ENCODE measurements around the gene HSPA12A. TPM values are rescaled to one million over a fixed set of nuclear protein-coding genes. Genes with fewer than 3 reads are reported as not detected.

HSPA12A gene
- total and polyA plus RNA-seq, 7 donors, result 1.4 to 17.4 (median 12.3) TPM

GRCh38 chr10:116625845-116626244 is 116.5 kb downstream of the HSPA12A start:
- H3K4me3 ChIP-seq, result no peak overlapping the region
- H3K36me3 ChIP-seq, result no peaks in the 10 kb centered on the region
- no peak for DNase-seq
- peaks cover 0 to 25% (median 17%) of the 10 kb centered on the region in 3 donors for H3K27me3 ChIP-seq
- no peak overlapping the region for H3K27ac ChIP-seq
- TF ChIP-seq POLR2AphosphoS5 (IDR thresholded peaks at IDR 0.05), result no peak
- 86 to 92% methylated on average over 7 of the region's 7 CpGs for whole genome bisulfite sequencing, 2 donors
- H3K4me1 ChIP-seq, result peaks cover 0 to 8% (median 4%) of the 10 kb centered on the region in 4 donors
- no peaks in the 10 kb centered on the region for H3K9me3 ChIP-seq
- intact Hi-C loops (cut with DNase I), result loop anchor here (5.0 kb wide), 1 partner anchor 161 kb away; no protein-coding TSS in a partner anchor

GRCh38 chr10:116621934-116622655 is 120.3 kb downstream of the HSPA12A start:
- Histone ChIP-seq H3K9me3 (no peaks in the 10 kb centered on the region), H3K27me3 (peaks cover 0 to 18% (median 11%) of the 10 kb centered on the region in 3 donors), H3K4me3 (no peak overlapping the region), H3K4me1 (peaks cover 0 to 1% (median under 1%) of the 10 kb centered on the region in 4 donors), H3K27ac (no peak overlapping the region), H3K36me3 (no peaks in the 10 kb centered on the region)
- intact Hi-C loops (cut with DNase I), result no loop called here
- 86 to 88% methylated on average over 11 of the region's 11 CpGs for WGBS, 2 donors
- DNase-seq, result no peak
- no peak for TF ChIP-seq EP300 (IDR thresholded peaks at IDR 0.05)
- TF ChIP-seq POLR2A (IDR thresholded peaks at IDR 0.05), result no peak
- TF ChIP-seq POLR2AphosphoS5 (IDR thresholded peaks at IDR 0.05), result no peak
- TF ChIP-seq CTCF (IDR thresholded peaks at IDR 0.05), result no peak

GRCh38 chr10:116621476-116621875 is 120.9 kb downstream of the HSPA12A start:
- WGBS, 2 donors, result 55 to 83% methylated on average over 8 of the region's 8 CpGs
- no peak for TF ChIP-seq EP300 (IDR thresholded peaks at IDR 0.05)
- no peak for TF ChIP-seq CTCF (IDR thresholded peaks at IDR 0.05)
- no peak for TF ChIP-seq POLR2AphosphoS5 (IDR thresholded peaks at IDR 0.05)
- TF ChIP-seq POLR2A (IDR thresholded peaks at IDR 0.05), result no peak

More at GRCh38 chr10:116621476-116621875, 120.9 kb downstream of the HSPA12A start:
- DNase-seq, result no peak
- Histone ChIP-seq H3K4me1 (no peaks in the 10 kb centered on the region), H3K27me3 (peaks cover 0 to 11% (median 4%) of the 10 kb centered on the region in 3 donors), H3K4me3 (no peak overlapping the region), H3K36me3 (no peaks in the 10 kb centered on the region), H3K9me3 (no peaks in the 10 kb centered on the region), H3K27ac (no peak overlapping the region)
- intact Hi-C loops (cut with DNase I), result no loop called here

Other genes starting within 250 kb of the HSPA12A start
- gene PNLIP, start 196.6 kb downstream of the HSPA12A start, total RNA-seq, result not detected
- 1 to 10 TPM in 1 of 3 donors, not detected in 2; 4.2 TPM for gene PNLIP, start 196.6 kb downstream of the HSPA12A start, polyA plus RNA-seq
- gene PNLIPRP1, start 151.6 kb downstream of the HSPA12A start, total RNA-seq, result not detected
- gene PNLIPRP1, start 151.6 kb downstream of the HSPA12A start, polyA plus RNA-seq, result 1 to 10 TPM in 1 of 3 donors, under 1 TPM in 1, not detected in 1; 0.04 to 3.6 TPM
- not detected for gene PNLIPRP2, start 121.6 kb downstream of the HSPA12A start, total RNA-seq
- 1 to 10 TPM in 1 of 3 donors, under 1 TPM in 1, not detected in 1; 0.95 to 1.8 TPM for gene PNLIPRP2, start 121.6 kb downstream of the HSPA12A start, polyA plus RNA-seq
- 10 to 100 TPM in 1 of 4 donors, under 1 TPM in 2, not detected in 1; 0.16 to 13.0 (median 0.27) TPM for gene ENO4, start 106.9 kb upstream of the HSPA12A start, total RNA-seq
- under 1 TPM in 1 of 3 donors, not detected in 2; 0.09 TPM for gene ENO4, start 106.9 kb upstream of the HSPA12A start, polyA plus RNA-seq

All from sigmoid colon (tissue), 7 donors.